A673 (cell line): ENCODE data around the gene CRYBG2.

ENCODE experiments used
- EZH2 ChIP-seq: fragments of 200-600 bp; sonication (generic); IDR thresholded peaks from 2 replicates; pipeline ENCODE4 v1.6.1; 2017; ENCODE audit warnings: borderline replicate concordance, low read depth, mild to moderate bottlenecking, mixed read lengths, antibody characterized with exemption, low read length; ENCODE audit not compliant: poor library complexity, severe bottlenecking
- TF ChIP-seq, protein P1 (sequence below): fragments of 300-800, 200-600 bp; sonication (generic); conservative IDR thresholded peaks from 2 replicates; pipeline ENCODE4 v1.5.1; 2017; ENCODE audit warnings: low read depth, mild to moderate bottlenecking, antibody characterized with exemption, low read length, moderate library complexity, mixed read lengths

DNA sequence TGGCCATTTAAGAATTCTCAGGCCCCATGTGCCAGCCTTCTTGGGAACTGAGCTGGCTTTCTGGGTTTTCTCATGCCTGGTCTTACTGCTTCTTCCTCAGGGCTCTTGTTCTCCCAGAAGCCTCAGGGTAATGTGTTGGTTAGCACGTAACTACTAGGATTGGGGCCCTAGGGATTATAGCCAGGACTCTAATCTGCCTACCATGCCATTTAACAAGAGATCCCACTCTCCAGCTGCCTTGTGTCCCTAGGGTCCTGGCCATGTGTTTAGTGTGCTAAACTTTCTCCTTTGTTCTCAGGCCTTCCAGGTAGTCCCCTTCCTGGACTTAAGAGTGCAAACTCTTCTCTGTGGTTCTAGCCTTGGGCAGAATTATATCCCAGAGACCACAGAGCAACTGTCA, 76.2 kb downstream of the CRYBG2 start:
- TF ChIP-seq, protein P1, sequence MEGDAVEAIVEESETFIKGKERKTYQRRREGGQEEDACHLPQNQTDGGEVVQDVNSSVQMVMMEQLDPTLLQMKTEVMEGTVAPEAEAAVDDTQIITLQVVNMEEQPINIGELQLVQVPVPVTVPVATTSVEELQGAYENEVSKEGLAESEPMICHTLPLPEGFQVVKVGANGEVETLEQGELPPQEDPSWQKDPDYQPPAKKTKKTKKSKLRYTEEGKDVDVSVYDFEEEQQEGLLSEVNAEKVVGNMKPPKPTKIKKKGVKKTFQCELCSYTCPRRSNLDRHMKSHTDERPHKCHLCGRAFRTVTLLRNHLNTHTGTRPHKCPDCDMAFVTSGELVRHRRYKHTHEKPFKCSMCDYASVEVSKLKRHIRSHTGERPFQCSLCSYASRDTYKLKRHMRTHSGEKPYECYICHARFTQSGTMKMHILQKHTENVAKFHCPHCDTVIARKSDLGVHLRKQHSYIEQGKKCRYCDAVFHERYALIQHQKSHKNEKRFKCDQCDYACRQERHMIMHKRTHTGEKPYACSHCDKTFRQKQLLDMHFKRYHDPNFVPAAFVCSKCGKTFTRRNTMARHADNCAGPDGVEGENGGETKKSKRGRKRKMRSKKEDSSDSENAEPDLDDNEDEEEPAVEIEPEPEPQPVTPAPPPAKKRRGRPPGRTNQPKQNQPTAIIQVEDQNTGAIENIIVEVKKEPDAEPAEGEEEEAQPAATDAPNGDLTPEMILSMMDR, result no peak
- TF ChIP-seq EZH2, result no peak
